Measurements from ENCODE around the gene TMTC4. TPM values are rescaled to one million over a fixed set of nuclear protein-coding genes. Genes with fewer than 3 reads are reported as not detected.

The TMTC4 gene
- total RNA-seq, 1 experiment from 2014 or later: 45.4 TPM

DNA sequence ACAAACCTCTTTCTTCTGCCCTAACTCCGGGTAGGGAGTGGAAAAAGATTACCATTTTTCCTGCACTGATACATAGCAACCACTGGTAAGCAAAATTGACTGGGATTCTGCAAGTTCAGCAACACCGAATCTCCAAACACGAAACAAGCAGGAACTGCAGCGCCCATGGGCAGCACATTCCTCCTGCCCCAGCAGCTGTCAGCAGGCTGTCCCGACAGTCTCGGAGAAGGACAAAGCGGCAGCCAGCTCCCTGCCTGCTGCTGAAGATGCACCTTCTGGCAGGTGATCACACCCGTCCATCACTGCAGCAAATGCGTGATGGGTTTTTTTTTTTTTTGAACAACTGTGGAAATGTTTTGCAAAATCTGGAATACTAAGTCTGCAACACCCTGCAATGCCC lies 6.7 kb downstream of the TMTC4 start:
- intact Hi-C loops (cut with micrococcal nuclease; ENCODE audit: unreplicated experiment): no loop called here
- Histone ChIP-seq H3K27me3 (replicated peaks; ENCODE audit: control insufficient read depth, insufficient read depth, low read length) (no peaks in the 10 kb centered on the region), H3K9me3 (no peaks in the 10 kb centered on the region), H3K4me1 (peaks cover 3% of the 10 kb centered on the region; the same call in 1 of the 2 replicates), H3K4me3 (ENCODE audit: low read depth, low read length) (no peak overlapping the region), H3K36me3 (ENCODE audit: control insufficient read depth, insufficient read depth, low read length) (peaks cover 7% of the 10 kb centered on the region)
- TF ChIP-seq CTCF (IDR thresholded peaks at IDR 0.05; ENCODE audit: insufficient read depth in 1 of 2, low read depth in 1 of 2, low read length in 1 of 2, severe bottlenecking in 1 of 2, unreplicated experiment in 1 of 2): no peak
- ChIA-PET POLR2A (no interaction called here), CTCF (no interaction called here)
- BruUV-seq (replicated peaks): no TSS peak
- Mint-ChIP-seq H3K4me1 (ENCODE audit: low read depth, unreplicated experiment) (peaks cover 11% of the 10 kb centered on the region), H3K36me3 (ENCODE audit: insufficient read depth, unreplicated experiment) (peaks cover 68% of the 10 kb centered on the region), H3K27me3 (ENCODE audit: insufficient read depth, unreplicated experiment) (no peaks in the 10 kb centered on the region), H3K9me3 (ENCODE audit: unreplicated experiment) (no peaks in the 10 kb centered on the region), H3K27ac (ENCODE audit: unreplicated experiment) (no peak overlapping the region), H3K4me3 (ENCODE audit: unreplicated experiment) (no peak overlapping the region)
- DNase-seq: no peak

DNA sequence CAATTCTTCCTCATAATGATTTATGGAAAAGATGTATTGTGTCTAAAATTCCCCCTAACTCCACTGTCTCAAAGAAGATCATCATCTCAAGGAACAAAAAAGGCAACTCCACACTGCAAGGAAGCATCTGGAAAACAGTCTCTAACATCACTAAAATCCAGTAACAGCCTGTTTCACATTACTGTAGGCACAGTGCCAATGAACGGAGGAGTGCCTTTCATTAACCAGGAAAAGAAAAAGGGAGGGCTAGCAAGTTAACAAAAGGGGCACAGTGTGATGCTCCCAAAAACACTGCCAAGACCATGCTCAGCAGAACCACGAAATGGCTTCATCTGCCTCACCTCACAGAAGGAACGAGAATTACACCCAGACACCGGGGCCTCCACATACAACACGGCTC lies 8.5 kb downstream of the TMTC4 start:
- Mint-ChIP-seq H3K27me3 (ENCODE audit: insufficient read depth, unreplicated experiment) (no peaks in the 10 kb centered on the region), H3K4me1 (ENCODE audit: low read depth, unreplicated experiment) (peaks cover 12% of the 10 kb centered on the region), H3K27ac (ENCODE audit: unreplicated experiment) (no peak overlapping the region), H3K4me3 (ENCODE audit: unreplicated experiment) (no peak overlapping the region), H3K36me3 (ENCODE audit: insufficient read depth, unreplicated experiment) (peaks cover 73% of the 10 kb centered on the region), H3K9me3 (ENCODE audit: unreplicated experiment) (no peaks in the 10 kb centered on the region)
- Histone ChIP-seq H3K27me3 (replicated peaks; ENCODE audit: control insufficient read depth, insufficient read depth, low read length) (no peaks in the 10 kb centered on the region), H3K36me3 (ENCODE audit: control insufficient read depth, insufficient read depth, low read length) (peaks cover 5% of the 10 kb centered on the region), H3K4me1 (peaks cover 2% of the 10 kb centered on the region; the same call in 1 of the 2 replicates), H3K4me3 (ENCODE audit: low read depth, low read length) (no peak overlapping the region), H3K9me3 (no peaks in the 10 kb centered on the region)
- no peak for TF ChIP-seq CTCF (IDR thresholded peaks at IDR 0.05; ENCODE audit: insufficient read depth in 1 of 2, low read depth in 1 of 2, low read length in 1 of 2, severe bottlenecking in 1 of 2, unreplicated experiment in 1 of 2)
- ChIA-PET POLR2A (no interaction called here), CTCF (no interaction called here)
- no TSS peak for BruUV-seq (replicated peaks)
- no peak for DNase-seq
- intact Hi-C loops (cut with micrococcal nuclease; ENCODE audit: unreplicated experiment): no loop called here

DNA sequence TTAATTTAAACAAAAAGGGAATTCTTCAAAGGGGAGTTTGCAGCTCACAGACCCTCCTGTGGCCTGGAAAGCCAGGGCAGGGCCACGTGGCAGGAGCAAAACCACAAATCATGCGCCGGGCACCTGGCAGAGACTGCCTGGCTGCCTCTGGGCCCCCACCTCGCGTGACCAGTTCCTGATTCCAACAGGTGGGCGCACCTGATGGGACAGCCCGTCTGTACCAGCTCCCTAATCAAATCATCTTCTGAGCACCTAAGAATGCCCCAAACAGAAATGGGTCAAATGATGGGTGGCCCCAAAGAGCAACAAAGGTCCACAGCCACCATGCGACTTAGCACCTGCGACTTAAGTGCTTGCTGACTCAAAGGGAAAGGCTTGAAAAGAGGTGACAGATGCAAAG lies 9.2 kb downstream of the TMTC4 start:
- POLR2A ChIA-PET: no interaction called here

More for the DNA sequence above, 9.2 kb downstream of the TMTC4 start:
- H3K27ac Mint-ChIP-seq (ENCODE audit: unreplicated experiment): no peak overlapping the region
- H3K36me3 Mint-ChIP-seq (ENCODE audit: insufficient read depth, unreplicated experiment): peaks cover 76% of the 10 kb centered on the region
- no peak for DNase-seq
- H3K4me1 Mint-ChIP-seq (ENCODE audit: low read depth, unreplicated experiment): peaks cover 13% of the 10 kb centered on the region
- Histone ChIP-seq H3K36me3 (ENCODE audit: control insufficient read depth, insufficient read depth, low read length) (peaks cover 5% of the 10 kb centered on the region), H3K4me3 (ENCODE audit: low read depth, low read length) (no peak overlapping the region), H3K4me1 (peaks cover 6% of the 10 kb centered on the region; the same call in 1 of the 2 replicates), H3K9me3 (no peaks in the 10 kb centered on the region), H3K27me3 (replicated peaks; ENCODE audit: control insufficient read depth, insufficient read depth, low read length) (no peaks in the 10 kb centered on the region)
- no peak overlapping the region for H3K4me3 Mint-ChIP-seq (ENCODE audit: unreplicated experiment)
- no peaks in the 10 kb centered on the region for H3K27me3 Mint-ChIP-seq (ENCODE audit: insufficient read depth, unreplicated experiment)
- TF ChIP-seq CTCF (IDR thresholded peaks at IDR 0.05; ENCODE audit: insufficient read depth in 1 of 2, low read depth in 1 of 2, low read length in 1 of 2, severe bottlenecking in 1 of 2, unreplicated experiment in 1 of 2): no peak
- no TSS peak for BruUV-seq (replicated peaks)
- H3K9me3 Mint-ChIP-seq (ENCODE audit: unreplicated experiment): no peaks in the 10 kb centered on the region
- intact Hi-C loops (cut with micrococcal nuclease; ENCODE audit: unreplicated experiment): no loop called here
- CTCF ChIA-PET: no interaction called here

Measured in Caco-2 (cell line).